G401 (cell line): ENCODE data around the gene MCM3. TPM values are rescaled to one million over a fixed set of nuclear protein-coding genes. Genes with fewer than 3 reads are reported as not detected.

Experiments
- DNase-seq: peaks from one replicate; pipeline ENCODE4 v3.0.0-alpha.2; 2015; ENCODE audit warnings: low spot score
- in situ Hi-C: cut with HindIII; loops from 2 replicates; pipeline ENCODE4 v1.10.0; 2016; ENCODE audit warnings: low sequenced_read_pairs, mixed read lengths
- total RNA-seq: library from RNA; depleted of rRNA; stranded (reverse); fragments of >200 nt; shearing (Covaris generic); gene quantifications from 2 replicates; pipeline ENCODE4 v1.2.3, GENCODE V29; 2014

MCM3 gene
- total RNA-seq, 1 experiment from 2014 or later, result 392 TPM

DNA sequence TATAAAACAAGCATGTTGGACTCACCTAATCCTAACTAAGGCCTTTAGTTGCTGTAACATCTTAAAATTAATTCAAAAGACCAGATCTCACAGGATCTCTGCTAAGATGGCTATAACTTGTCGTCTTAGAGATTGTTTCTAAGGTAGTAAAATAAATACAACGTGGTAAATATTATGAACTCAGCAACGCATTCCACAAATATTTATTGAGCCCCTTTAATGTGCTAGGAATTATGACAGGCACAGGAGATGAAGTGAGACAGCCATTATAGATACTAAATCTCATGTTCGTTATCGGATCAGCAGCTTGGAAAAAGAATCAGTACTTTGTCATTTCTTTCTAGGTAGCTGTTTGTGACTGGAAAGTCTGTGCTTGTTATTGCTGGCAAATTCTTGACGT lies 20.9 kb upstream of the MCM3 start:
- in situ Hi-C loops, result no loop called here
- DNase-seq, result no peak

DNA sequence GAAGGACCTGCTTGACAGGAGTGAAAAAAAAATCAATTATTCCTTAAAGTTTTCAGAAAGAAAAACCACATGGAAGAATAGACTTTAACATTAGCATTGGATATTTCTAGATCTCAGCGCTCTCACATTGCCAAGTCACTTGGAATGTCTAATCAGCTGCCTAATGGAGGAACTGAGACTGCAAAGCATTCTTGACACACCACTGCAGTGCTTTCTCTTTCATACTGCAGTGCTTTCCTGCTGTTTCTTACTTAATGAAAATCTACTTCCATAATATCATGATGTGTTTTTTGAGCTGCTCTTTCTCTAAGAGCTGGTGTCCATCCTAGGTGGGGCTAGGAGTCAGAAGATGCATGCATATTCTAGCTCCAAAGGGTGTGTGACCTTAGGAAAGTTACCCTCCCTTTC lies 20.4 kb upstream of the MCM3 start:
- no peak for DNase-seq
- in situ Hi-C loops, result no loop called here

GRCh38 chr6:52303178-52303577 lies 18.6 kb upstream of the MCM3 start:
- no peak for DNase-seq
- in situ Hi-C loops, result no loop called here

DNA sequence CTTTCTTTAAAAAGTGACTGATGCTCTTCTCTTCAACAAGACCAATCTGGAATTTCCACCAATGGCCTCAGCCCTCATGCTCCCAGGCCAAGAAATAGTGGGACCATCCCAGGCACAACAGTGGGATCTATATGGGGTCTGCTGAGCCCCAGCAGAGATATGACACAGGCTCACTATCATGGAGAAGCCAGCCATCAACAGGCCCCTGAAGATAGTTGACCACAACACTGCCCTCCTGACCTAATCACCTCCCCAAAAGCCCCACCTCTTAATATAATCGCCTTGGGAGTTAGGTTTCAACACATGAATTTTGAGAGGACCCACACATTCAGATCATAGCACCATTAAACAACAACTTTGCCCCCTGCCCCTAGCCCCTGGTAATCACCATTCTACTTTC lies 16.8 kb upstream of the MCM3 start:
- in situ Hi-C loops, result no loop called here
- no peak for DNase-seq

DNA sequence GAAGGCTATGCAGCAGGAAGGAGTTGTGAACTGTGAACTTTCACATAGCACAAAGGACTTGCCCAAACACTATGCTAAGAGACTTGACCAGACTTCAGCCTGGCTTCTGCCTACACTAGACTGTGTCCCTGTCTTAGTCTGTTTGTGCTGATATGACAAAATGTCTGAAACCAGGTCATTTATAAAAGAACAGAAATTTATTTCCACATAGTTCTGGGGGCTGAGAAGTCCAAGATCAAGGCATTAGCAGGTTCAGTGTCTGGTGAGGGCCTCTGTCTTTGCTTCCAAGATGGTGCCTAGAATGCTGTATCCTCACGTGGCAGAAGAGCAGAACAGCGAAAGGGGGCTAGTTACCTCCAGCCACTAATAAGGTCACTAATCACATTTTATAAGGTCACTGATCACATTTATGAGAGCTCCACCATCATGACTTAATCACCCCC lies 16.0 kb upstream of the MCM3 start:
- no peak for DNase-seq
- in situ Hi-C loops, result no loop called here

DNA sequence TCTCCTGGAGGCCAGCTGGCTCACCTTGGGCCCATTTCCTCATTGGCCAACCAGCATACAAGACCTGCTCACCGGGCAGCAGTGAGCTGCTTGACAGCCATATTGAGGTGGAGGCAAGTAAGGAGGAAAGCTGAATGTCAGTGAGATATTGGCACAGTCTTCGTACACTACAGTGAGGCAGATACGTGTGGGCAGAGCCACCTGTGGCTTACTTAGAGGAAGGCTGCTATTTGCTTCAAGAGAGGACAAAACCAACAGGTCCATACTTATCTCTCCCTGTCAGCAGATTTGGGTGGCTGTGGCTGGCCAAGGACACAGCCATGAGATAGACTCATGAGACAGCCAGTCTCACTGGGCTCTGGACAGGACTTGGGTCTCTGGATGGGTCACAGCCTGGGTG lies 15.1 kb upstream of the MCM3 start:
- in situ Hi-C loops, result no loop called here
- DNase-seq, result no peak

DNA sequence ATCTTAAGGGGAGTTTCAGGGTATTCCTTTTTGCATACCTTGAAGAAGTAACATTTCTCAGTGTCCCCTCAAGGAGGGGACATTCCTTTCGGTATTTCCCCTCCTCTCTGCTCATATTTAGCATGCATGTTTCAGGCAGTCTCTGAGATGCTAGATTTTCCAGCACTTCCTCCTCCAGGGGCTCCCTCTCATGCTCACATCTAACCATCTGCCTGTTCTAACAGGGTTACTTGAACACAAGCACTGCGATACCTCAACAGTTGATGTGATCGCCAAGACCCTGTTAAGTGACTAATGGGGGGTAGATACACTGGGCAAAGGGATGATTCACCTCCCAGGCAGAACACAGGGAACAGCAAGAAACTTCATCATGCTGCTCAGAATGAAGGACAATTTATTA lies 12.9 kb upstream of the MCM3 start:
- in situ Hi-C loops, result no loop called here
- DNase-seq, result no peak

DNA sequence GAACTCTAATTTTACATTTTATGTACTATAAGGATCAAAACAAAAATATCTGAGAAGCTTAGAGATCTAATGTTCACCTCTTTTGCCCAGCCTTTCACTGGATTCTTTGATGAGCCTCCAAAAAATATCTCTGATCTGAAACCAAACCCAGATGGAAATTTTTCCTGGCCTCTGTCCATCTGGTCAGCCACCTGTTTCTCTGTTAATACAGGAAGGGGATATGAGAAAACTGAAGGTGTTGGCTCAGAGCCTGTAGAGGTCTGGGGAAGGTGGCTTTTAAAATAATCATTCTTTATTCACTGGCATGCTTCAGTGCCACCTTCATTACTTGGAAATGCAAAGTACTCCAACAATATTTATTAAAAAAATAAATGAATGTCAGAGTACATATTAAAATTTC lies 8.5 kb upstream of the MCM3 start:
- in situ Hi-C loops, result no loop called here
- peak; percentile 87 for DNase-seq

GRCh38 chr6:52288841-52289240 lies 4.3 kb upstream of the MCM3 start:
- no peak for DNase-seq
- in situ Hi-C loops, result loop anchor here (10.0 kb wide), 1 partner anchor 116 kb away; no protein-coding TSS in a partner anchor

DNA sequence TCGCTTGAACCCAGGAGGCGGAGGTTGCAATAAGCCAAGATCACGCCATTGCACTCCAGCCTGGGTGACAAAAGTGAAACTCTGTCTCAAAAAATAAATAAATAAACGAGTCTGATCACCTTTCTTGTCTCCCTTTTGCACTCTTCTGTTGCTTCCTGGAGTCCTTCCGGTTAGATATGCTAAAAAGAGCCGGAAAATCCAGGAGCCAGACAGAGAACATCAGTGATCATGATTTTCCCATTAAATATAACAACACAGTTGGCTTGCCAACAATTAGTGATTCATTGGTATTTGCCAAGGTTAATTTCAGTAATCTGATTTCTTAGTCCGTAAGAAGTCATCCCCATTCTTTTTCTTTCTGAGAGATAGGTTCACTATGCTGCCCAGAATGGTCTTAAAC lies 3.7 kb upstream of the MCM3 start:
- DNase-seq, result no peak
- in situ Hi-C loops, result loop anchor here (10.0 kb wide), 1 partner anchor 117 kb away; no protein-coding TSS in a partner anchor

DNA sequence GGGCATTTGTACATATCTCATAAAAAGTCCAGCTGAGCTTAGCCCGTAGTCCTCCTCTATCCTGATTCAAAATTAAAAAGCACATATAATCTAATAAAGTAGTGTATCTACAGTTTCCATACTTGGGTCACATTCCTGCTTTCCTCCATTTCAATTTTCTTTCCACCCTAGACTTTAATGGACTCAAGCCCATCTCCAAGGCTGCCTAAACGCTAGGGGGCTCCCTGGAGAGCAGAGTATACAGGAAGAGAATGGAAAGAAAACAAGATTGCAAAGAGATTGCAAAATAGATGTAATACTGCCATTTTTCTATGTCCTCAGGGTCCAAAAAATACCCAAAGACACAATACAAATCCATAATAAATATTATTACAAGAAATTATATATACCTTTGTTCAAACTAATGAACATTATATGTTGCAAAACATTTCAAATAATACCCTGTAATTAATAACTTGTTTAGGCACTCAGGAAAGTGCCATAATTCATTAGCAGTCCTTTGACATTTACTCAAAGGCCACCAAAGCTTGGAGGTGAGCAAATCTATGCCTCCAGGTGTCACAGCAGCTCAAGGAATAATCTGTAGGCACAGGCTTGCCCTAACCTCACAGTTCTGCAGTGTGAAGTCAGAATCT lies 2.4 kb upstream of the MCM3 start:
- DNase-seq, result peak; percentile 60
- in situ Hi-C loops, result loop anchor here (10.0 kb wide), 1 partner anchor 118 kb away; no protein-coding TSS in a partner anchor

DNA sequence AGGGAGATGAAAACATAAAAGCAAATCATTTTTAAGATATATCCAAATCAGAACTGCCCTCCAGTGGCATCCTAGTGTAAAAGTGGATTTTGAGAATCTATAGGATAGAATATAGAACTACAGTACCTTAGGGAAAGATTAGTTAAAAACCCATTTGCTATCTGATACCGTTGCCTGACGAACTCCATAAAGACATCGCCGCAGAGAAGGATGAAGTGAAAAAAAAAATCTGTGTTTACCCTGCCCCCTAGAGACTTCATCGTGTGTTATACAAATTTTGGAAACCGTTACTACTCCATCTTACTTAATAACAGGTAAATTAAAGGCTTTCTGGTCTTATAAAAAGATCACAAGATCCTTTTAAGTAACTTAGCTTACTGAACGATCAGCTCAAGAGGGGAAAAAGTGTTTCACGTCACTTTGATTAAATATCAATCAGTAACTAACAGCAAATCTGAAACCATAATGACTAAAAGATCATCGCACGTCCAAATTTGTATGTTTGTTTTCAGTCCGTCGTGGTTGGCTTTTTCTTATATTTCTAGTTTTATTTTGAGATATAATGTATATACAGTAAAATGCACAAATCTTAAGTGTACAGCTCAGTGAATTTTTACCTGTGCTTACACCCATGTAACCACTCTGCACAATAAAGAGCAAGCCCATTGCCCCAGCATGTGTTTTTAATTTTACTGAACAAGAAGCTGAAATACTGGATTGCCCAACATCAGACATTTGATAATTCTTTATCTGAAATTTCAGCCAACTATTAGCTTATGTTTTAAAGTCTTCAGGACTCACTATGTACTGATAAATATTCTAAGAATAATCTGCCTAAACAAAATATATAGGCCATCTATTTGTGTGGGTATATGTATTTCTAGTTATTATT lies 881 bp upstream of the MCM3 start:
- in situ Hi-C loops, result loop anchor here (10.0 kb wide), 1 partner anchor 119 kb away; no protein-coding TSS in a partner anchor
- DNase-seq, result peak; percentile 48

DNA sequence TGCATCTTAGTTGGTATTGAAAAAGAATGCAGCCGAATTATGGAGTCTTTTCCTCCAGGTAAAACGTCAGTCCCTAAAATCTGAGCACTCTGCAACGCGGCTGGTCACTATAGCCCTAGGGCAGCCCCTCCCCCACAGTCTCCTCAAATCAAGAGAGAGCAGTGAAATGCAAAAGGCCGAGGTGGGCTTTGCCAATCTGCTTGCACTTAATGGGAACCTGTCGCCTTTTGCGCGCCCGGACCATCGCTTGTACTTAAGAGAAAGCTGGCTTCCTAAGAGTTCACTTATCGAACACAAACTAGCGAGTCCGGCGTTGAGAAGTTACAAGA lies 447 bp downstream of the MCM3 start:
- peak; percentile 38 for DNase-seq
- in situ Hi-C loops, result loop anchor here (10.0 kb wide), 1 partner anchor 121 kb away; no protein-coding TSS in a partner anchor

DNA sequence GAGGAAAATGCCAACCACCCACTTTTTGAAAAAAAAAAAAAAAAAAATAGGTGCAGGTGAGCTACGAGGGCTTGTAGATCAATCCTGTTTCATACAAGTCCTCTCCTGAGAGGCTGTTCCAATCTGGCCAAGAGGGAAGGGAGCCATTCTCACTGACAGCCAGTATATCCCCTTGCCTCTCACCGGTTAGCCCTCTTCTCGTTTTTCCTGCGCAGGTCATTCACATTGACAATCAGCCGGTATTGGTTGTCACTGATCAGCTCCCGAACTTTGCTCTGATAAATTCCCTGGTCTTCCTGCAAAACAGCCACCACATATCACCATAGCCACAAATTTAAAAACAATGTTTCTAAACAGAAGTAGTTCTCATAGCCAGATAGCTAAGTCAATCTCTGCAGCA lies 1.4 kb downstream of the MCM3 start:
- in situ Hi-C loops, result loop anchor here (10.0 kb wide), 1 partner anchor 122 kb away; no protein-coding TSS in a partner anchor
- no peak for DNase-seq

DNA sequence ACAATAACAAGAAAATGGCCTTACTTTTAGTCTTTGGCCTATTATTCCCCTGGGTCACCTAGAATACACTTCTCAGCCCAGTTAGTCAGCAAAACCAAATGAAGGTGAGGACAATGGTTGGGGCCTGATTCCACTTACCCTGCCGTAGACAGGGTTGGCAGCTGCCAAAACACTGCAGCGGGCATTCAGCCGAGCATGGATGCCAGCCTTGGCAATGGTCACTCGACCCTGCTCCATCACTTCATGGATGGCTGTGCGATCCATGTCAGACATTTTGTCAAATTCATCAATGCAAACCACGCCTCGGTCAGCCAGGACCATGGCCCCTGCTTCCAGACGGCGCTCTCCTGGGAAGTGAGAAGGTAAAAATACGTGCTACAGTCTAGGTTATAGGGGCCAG lies 8.4 kb downstream of the MCM3 start:
- no peak for DNase-seq

GRCh38 chr6:52271852-52272460 lies 12.6 kb downstream of the MCM3 start:
- in situ Hi-C loops, result no loop called here
- DNase-seq, result no peak

More for the DNA sequence above, 8.4 kb downstream of the MCM3 start:
- in situ Hi-C loops, result no loop called here

DNA sequence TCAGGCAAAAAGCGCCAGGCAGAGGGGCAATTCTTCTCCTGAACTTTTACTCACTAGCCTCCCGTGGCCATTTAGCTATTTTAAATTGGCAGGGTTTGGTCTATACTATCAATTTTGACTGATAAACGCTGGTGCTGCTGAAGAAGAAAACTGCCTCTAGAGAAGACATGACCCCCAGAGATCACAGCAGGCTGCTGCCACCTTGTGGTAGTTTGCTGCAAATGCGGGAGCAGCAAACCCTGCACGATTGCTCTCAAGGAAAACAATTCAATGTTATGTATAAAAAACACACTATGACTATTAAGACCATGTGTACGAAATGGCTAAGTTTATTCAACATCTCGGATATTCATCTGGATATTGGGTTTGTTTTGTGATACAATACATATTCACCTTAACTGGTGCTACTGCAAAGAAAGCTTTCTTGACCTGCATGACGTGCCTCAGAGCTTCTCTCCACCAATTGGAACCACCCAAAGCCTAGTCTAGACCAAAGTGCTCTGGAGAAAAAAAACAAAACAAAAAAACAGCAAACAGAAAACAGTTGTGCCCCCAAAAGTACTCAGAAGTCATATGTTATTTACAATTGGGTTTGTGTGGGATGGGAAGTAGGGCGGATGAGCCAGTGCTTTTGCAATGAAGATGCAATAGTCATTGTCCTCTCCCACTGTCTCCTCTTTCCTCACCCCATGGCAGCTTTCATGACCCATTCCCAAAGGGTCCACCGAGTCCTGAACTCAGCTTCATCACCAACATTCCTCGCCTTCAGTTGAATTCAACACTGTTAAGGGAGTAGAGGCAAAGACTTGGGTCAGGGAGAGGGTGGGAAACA lies 20.6 kb downstream of the MCM3 start:
- peak; percentile 68 for DNase-seq
- in situ Hi-C loops, result no loop called here

DNA sequence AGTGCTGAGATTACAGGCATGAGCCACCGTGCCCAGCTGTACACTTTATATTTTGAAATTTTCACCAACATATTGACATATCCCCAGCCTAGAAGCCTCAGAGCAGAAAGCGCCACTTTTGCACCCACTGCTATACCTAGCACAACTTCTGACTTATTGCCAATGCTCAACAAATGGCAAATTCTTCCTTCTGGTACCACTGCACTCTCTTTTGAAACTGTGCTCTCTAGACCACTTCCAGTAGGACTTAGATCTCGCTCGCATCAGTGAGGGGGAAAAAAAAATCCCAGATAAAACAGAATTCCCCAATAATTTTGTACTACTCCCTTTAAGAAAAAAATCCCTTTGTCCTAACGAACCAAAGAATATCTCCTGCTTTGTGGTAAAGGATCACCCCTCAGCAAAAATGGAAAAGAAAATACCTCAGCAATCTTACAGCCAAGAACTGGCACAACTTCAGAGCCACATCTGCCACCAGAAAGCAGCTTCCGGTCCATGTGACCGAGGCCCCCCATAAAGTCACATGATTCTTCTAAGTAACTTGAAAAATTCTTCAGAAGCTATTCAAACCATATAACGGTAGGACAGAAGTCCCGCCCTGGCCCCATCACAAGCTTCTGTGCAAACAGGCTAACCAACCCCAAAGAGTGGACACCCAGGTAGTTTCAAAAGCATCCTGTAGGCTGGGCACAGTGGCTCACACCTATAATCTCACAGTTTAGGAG lies 21.8 kb downstream of the MCM3 start:
- in situ Hi-C loops, result no loop called here
- DNase-seq, result no peak

DNA sequence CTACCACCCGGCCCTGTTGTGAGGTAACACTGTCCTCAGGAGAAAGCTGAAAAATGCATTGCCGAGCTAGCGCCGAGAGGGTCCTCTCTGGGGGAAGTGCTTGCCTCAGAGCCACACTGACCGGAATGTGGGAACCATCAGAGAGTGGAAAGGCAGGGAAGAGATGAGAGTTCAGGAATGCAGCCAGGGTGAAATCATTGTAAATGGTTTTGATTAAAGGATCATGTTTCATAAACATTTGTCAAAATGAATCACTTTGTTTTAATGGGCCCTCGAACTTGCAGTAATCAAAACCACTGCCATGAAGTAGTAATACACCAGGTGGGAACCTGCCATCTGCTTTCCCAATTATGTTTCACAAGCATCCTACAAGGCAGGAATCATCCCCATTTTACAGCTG lies 23.3 kb downstream of the MCM3 start:
- no peak for DNase-seq
- in situ Hi-C loops, result no loop called here
